Activated CD4-positive, alpha-beta T cell treated with anti-CD3 and anti-CD28 coated beads, Interleukin-2, amount 50 U/mL, for 48 hours (primary cell): ENCODE data around the gene CALML3.
A peak's percentile ranks its signal among the peaks of the same experiment; 100 is the strongest.
"Not testable (repeated sequence)": the region's sequence is repeated elsewhere in the genome, so short reads cannot be mapped to it uniquely, and the experiment has no call there.

ENCODE experiments used
- DNase-seq, 2 experiments: peaks; one replicate each; pipeline ENCODE4 v3.0.0-alpha.2; 2020

The CALML3 gene

DNA sequence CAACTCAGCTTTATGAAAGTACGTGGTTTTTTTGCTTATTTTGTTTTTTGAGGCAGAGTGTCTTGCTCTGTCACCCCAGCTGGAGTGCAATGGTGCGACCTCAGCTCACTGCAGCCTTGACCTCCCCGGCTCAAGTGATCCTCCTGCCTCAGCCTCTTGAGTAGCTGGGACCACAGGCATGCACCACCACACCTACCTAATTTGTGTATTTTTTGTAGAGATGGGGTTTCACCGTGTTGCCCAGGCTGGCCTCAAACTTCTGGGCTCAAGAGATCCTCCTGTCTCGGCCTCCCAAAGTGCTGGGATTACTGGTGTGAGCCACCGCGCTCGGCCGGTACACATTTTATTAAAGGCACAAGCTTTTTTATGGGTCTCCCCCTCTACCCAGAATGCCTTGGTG is 34.3 kb downstream of the CALML3 start:
- DNase-seq, result not testable (repeated sequence)

- DNase-seq, result no peak
These were observed 34.9 kb downstream of the CALML3 start for GRCh38 chr10:5559642-5560141.

- no peak for DNase-seq
These were observed 35.5 kb downstream of the CALML3 start for GRCh38 chr10:5560142-5560816.

- no peak for DNase-seq
These were observed 36.3 kb downstream of the CALML3 start for GRCh38 chr10:5560817-5561703.

- DNase-seq, result no peak
These were observed 37.2 kb downstream of the CALML3 start for GRCh38 chr10:5561704-5562645.

DNA sequence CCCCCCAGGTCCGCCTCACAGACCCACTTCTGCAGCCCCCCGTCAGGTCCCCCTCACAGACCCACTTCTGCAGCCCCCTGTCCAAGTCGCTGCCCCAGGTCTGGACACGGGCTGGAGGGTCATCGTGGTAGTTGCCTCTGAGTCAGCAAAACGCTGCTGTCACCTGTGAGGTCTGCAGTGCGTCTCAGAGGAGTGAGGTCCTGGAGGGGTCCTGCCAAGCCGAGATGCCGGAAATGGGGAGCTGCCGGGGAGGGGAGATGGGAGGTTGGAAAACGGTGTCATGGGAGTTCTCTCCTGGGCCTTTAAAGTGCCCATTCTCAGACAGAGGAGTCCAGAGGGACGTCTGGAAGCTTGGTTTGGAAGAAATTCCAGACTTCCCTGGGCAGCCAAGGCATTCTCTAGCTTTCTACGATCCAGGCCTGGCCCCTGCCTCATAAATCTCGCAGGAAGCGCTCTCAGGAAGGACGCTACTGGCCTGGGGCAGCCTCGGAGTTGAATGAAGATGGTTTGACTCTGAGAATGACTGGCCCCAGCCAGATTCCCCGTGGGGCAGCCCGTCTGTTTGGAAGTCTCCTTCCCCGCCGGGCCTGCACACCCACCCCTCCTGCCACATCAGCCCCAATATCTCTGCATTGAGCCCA is 38.7 kb downstream of the CALML3 start:
- DNase-seq, result no peak

GRCh38 chr10:5563991-5564536 is 39.3 kb downstream of the CALML3 start:
- DNase-seq, result peak; percentile 47 to 62

DNA sequence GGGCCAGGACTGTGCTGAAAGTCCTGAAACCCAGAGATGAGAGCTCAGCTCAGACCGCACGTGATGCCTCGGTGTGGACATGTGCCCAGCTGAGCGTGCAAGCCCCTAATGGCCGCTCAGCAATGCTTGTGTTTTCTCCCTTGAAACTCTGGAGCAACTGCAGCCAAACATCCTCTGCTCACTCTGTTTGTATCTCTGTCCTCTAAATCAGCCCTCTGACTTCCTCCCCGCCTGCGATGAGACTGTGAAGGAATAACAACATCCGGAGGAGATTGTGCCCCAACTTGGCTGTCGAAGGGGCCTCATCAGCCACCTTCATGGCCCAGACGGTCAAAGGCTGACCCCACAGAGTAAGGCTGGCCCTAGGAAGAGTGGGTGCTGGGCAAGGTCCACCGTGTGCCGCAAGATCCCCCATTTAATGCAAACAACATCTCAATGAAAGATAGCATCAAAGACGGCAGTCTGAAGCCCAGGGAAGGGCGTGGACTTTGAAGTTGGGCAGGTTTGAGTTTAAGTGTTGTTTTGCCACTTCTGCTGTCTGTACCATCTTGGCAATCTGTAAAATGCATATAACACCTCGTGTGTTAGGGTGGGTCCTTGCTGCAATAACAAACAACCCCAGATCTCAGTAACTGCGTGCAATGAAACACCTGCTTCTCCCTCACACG is 39.9 kb downstream of the CALML3 start:
- no peak for DNase-seq

GRCh38 chr10:5565205-5565545 is 40.4 kb downstream of the CALML3 start:
- DNase-seq, result no peak

DNA sequence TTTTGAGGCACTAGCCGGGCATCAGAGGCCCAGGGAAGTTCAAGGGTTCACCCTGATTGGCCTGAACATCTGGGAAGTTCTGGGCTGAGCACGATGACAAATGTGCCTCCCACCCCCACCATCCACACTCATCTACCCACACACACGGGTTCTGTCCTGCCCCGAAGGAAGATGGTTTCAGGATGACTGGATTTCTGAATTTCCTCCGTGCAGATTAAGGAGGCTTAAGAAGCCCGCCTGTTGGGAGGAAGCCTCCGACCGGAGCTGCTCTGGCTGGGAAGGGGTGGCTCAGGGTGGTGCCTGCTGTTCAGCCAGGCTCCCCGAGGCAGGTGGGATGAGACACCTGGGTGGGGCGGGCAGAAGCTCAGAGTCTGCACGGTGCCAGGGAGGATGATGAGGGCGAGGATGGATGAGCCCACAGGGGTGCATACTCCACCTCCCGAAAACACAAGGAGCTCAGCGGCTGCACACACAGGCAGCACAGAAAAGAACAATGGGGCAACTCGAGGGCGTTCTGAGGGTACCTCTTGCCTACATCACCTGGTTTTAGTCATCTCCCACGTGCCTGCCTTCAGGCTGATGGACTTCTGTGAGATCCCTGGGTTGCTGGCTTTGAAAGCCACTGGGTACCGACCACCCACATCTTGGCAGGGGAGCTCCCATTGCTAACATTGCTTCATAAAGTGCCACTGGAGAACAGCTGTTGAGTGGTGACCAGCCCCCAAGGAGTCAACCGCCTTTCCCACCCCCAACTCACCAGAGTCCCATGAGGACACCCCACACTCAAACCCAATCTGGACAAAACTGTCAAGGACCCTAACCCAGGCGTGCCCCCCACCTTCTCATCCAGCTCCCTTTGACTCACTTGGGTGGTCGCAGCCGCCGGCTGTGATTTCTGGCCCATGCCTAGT is 41.2 kb downstream of the CALML3 start:
- no peak for DNase-seq

DNA sequence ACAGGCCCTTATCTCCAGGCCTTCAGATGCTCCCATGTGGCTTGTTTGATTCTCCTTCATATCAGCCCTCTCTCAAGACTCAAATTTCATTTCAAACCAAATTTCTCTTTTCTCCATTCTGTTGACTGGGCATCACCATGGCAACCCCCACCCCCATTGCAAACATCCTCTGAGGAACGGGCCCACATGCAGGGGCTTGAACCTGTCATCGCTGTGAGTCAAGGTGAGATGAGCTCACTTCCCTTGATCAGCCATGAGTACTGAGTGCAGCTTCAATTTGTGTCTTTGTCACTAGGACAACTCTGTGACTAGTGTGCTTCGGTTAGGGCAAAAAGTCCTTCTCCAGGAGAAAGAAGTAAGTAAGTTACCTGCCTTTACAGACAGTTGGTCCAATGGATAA is 41.9 kb downstream of the CALML3 start:
- DNase-seq, result peak; percentile 56 to 62

DNA sequence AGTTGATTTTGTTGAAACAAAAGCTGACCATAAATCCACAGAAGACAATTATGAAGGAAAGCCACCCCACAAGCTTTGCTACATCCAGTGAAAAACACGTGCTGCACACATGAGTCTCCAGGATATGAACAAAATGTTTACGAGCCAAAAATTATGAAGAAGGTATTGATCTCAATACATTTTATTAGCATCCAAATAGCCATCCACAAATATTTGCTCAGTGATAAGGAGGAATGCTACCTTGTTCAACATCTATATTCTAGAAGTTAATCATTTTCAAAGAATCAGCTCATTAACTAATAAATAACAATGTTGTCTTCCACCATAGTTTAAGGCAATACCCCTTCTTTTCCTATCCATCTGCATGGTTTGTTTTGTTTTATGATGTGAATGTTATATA is 42.7 kb downstream of the CALML3 start:
- no peak for DNase-seq

GRCh38 chr10:5568984-5569383 is 44.2 kb downstream of the CALML3 start:
- no peak for DNase-seq

DNA sequence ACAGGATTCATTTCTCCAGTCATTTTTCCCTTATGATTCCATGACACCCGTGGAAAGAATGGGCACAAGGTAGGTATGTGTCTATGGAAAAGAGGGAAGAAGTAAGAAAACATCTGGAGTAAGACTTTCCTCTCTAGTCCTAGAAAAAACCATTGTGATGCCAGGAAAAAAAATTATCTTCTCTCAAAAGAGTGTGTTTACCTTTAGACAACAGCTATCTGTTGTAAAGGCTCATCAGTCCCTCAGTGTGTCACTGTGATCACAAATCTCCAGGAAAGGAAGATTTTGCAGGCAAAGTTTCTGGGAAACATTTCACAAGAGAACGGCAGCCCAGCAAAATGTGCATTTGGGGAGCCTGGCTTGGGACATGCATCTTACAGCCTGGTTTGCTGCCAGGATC is 44.8 kb downstream of the CALML3 start:
- no peak for DNase-seq

DNA sequence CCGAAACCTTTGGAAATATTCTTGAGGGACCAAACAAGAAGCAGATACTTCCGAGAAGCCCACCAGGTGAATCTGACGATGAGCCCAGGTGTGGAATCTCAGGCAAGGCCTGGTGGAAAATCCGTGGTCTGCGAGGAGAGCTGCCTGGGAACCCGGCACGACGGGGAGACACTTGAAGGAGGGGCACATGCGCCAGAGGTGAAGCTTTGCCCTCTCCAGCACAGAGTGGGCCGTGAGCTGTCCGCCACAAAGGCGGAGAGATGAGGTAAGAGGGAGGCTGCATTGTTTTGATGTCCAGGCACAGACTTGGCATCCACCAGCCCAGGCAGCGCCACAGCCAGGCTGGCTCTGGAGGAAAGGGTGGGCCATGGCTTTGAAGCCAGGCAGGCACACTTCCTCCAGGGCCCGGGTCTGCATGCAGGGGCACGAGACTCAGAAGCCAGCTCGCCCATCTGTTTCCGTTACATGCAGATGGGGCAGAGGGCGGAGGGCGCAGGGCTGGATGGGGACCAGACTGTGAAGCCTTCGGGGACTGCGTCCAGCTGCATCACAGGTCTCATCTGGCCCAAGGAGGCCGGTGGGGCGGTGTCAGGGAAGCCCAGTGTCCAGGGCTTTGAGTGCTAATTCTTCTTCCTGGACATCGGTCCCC is 45.4 kb downstream of the CALML3 start:
- DNase-seq, result no peak

DNA sequence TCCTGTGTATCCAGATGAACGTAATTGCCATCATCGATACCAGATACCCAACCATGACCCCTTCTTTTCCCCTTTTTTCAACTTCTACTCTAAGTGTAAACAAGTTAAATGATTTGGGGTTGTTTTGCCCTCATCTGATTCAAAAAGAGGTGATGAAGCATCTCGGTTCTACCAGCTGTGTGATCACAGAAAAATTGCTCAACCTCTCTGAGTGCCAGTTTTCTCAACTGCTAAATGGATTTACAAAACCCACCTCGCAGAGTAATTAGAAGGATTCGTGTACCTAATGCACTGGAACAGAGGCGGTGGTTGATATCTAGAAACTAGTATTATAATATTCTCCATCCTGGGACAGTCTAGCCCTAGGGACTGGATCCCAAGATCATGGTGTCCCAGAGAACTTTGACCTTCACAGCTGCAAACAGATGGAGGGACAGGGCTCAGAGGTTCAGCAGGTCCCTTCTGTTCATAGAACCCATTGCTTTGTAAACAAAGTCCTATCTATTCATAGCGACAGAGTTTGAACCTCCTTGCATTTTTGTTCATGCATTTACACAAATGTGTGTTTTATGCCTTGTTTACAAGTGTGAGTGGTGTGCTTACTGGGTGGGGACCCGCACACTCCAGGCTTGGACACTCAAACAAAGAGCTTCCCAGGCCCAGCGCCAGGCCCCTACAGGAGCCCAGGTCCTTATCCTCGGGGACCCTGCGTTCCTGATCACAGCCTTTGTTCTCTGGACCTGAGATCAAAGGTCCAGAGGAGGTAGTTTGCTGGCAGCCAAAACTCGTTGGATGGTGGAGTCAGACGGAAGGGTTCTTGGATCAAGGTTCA is 46.4 kb downstream of the CALML3 start:
- no peak for DNase-seq

GRCh38 chr10:5571826-5572225 is 47.1 kb downstream of the CALML3 start:
- no peak for DNase-seq

DNA sequence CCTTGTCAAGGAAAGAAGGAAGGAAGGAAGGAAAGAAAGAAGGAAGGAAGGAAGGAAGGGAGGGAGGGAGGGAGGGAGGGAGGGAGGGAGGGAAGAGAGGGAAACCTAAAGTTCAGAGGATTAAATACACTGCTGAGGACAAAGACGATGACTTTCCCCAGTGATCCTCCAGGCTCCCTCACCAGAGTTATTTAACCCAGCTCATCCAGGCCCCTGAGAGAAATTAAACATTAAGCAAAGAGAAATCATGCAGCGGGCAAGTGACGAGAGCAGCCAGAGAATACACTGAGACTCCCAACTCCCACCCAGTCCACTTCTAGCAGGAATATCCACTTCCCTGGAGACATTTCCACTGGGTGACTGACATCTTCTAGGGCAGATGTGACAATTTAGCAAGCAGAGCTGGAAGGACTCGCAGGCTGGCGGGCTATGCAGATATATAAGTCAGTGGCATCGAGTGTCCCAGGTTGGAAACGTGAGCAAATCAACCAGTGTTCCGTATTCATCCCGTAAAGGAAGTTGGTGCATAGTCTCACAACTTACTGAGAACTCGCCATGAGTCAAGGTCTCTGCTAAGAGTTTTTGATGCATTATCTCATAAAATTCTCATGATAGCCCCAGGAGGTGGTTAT is 48.7 kb downstream of the CALML3 start:
- no peak for DNase-seq
